ENCODE data around the gene OSBPL5.
A peak's percentile ranks its signal among the peaks of the same experiment; 100 is the strongest.

The OSBPL5 gene

DNA sequence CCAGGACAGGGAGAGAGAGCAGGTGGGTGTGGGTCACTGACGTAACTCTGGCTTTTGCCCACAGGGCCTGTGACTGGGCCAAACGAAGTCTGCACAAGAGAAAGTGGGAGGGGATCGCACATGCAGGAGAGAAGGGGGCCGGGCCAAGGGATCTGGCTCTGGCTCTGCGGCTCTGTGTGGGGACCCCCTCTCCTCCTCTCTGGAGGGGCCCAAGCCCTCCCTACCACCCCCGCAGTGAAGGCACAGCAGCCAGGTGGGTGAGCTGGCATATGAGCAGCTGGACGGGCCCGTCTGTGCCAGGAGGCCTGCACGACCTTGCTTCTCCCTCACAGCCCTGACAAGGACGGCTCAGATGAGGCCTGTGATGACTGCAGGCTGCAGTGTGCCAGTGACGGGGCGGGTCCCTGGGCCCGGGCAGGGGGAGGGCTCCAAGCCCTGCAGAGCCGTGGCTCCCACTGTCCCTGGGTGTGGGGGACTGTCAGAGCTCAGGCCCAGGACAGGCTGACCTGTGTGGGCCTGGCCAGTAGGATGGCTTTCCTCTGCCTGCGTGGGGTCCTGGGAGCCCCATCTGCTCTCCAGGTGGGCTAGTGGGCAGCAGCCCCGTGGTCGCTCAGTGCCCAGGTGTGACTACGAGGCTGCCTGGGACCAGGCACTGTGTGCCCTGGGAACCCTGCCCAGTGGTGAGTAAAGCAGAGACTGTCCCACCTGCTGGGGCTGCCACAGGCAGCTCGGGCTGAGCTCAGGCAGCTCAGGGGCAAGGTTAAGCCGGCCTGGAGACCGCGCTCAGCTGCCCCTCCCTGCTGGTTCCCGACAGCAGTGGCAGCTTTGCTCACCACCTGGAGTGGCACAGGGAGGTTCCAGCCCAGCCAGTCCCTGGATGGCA, 31.3 kb upstream of the OSBPL5 start:
- H3K9me3 ChIP-seq (ENCODE audit: insufficient read depth, low read depth, low read length) = no peaks in the 10 kb centered on the region
- H3K27ac ChIP-seq (ENCODE audit: low read length) = no peak overlapping the region
- no peak overlapping the region for H3K4me3 ChIP-seq (ENCODE audit: low read length)
- peaks cover 9% of the 10 kb centered on the region for H3K27me3 ChIP-seq (ENCODE audit: insufficient read depth, low read length)
- H3K36me3 ChIP-seq (ENCODE audit: insufficient read depth, low read depth, low read length) = no peaks in the 10 kb centered on the region
- no peaks in the 10 kb centered on the region for H3K4me1 ChIP-seq (ENCODE audit: insufficient read depth, low read length)
- H3K9ac ChIP-seq (ENCODE audit: low read depth, low read length) = no peak overlapping the region

DNA sequence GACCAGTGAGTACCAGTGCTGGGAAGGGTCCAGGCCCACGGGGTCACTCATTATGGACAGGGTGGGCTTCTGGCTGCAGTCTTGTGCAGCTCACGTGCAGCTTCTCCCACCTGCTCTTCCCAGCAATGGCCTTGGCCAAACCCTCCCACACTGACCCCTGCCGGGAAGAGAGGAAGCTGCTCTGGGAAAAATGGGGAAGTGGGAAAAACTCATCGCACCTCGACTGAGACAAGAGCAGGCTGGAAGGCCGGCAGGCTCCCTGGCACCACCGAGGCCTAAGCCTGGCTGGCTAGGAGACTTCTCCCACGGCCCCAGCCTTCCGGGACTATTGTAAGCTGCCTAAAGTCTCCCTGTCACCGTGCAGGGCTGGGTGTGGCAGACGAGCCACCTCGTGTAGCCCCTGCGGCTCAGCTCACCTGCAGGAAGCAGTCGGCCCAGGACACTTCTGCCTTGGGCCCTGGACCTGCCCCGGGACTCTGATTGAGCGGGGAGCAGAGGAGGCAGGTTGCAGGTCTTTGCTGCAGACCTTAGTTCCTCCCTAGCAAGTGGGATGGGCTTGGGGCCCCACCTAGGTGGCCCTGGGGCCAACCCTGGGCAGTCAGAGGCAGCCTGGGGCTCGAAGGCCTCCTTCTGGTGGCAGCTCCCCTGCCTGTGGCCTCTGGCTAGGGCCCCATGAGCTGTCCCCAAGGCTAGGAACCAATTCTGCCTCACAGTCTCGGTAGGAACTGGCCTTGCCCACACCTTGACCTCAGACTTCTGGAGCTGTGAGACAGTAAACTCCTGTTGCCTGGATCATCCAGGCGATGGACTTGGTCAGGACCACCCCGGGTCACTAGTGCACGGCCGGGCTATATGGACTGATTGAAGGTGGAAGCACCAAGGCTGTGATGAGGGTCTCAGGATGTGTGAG, 30.4 kb upstream of the OSBPL5 start:
- Histone ChIP-seq H3K36me3 (ENCODE audit: insufficient read depth, low read depth, low read length) (no peaks in the 10 kb centered on the region), H3K9me3 (ENCODE audit: insufficient read depth, low read depth, low read length) (no peaks in the 10 kb centered on the region), H3K27me3 (ENCODE audit: insufficient read depth, low read length) (peaks cover under 1% of the 10 kb centered on the region; the same call in 1 of the 2 replicates), H3K4me3 (ENCODE audit: low read length) (no peak overlapping the region), H3K27ac (ENCODE audit: low read length) (no peak overlapping the region), H3K4me1 (ENCODE audit: insufficient read depth, low read length) (peaks cover under 1% of the 10 kb centered on the region; the same call in 1 of the 2 replicates), H3K9ac (ENCODE audit: low read depth, low read length) (no peak overlapping the region)

GRCh38 chr11:3194016-3194816, 29.1 kb upstream of the OSBPL5 start:
- H3K9me3 ChIP-seq (ENCODE audit: insufficient read depth, low read depth, low read length) = no peaks in the 10 kb centered on the region
- no peak overlapping the region for H3K27ac ChIP-seq (ENCODE audit: low read length)
- H3K4me1 ChIP-seq (ENCODE audit: insufficient read depth, low read length) = peaks cover 8% of the 10 kb centered on the region; the same call in 1 of the 2 replicates
- H3K36me3 ChIP-seq (ENCODE audit: insufficient read depth, low read depth, low read length) = no peaks in the 10 kb centered on the region
- no peak overlapping the region for H3K4me3 ChIP-seq (ENCODE audit: low read length)
- H3K9ac ChIP-seq (ENCODE audit: low read depth, low read length) = no peak overlapping the region
- H3K27me3 ChIP-seq (ENCODE audit: insufficient read depth, low read length) = no peaks in the 10 kb centered on the region; the same call in 1 of the 2 replicates

DNA sequence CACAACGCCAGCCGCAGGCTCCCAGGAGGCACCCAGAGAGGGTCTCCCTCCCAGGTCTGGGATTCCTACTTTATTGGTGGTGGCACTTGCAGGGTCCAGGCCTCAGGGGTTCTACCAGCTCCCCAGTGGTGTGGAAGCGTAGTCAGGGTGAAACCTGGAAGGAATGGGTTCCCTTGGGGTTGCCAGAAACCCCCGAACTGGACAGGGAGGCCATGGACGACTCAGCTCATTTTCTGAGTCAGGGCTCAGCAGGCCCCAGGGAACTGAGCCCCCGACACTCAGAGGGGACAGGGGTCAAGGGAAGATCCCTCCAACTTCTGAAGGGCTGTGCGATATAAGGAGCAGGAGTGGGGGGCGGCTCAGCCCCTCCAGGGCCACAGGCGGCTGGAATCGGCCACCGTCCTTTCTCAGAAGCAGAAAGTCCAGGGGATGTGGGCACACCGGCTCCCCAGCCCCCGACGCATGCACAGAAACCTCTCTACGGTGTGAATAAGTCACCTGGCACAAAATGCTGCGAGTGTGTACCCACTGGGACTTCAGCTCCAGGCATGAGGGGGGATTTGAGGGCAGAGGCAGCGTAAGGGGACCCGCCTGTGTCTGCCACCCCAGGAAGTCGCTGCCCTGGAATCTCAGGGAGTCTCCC, 28.4 kb upstream of the OSBPL5 start:
- no peaks in the 10 kb centered on the region; the same call in 1 of the 2 replicates for H3K27me3 ChIP-seq (ENCODE audit: insufficient read depth, low read length)
- no peak overlapping the region for H3K27ac ChIP-seq (ENCODE audit: low read length)
- H3K9me3 ChIP-seq (ENCODE audit: insufficient read depth, low read depth, low read length) = no peaks in the 10 kb centered on the region
- peaks cover 12% of the 10 kb centered on the region; the same call in 1 of the 2 replicates for H3K4me1 ChIP-seq (ENCODE audit: insufficient read depth, low read length)
- H3K36me3 ChIP-seq (ENCODE audit: insufficient read depth, low read depth, low read length) = no peaks in the 10 kb centered on the region
- peak overlapping the region; percentile 45; the same call in 1 of the 2 replicates for H3K9ac ChIP-seq (ENCODE audit: low read depth, low read length)
- no peak overlapping the region for H3K4me3 ChIP-seq (ENCODE audit: low read length)

GRCh38 chr11:3192511-3193372, 27.6 kb upstream of the OSBPL5 start:
- Histone ChIP-seq H3K9ac (ENCODE audit: low read depth, low read length) (no peak overlapping the region), H3K36me3 (ENCODE audit: insufficient read depth, low read depth, low read length) (no peaks in the 10 kb centered on the region), H3K27ac (ENCODE audit: low read length) (no peak overlapping the region), H3K4me3 (ENCODE audit: low read length) (no peak overlapping the region), H3K4me1 (ENCODE audit: insufficient read depth, low read length) (peaks cover 15% of the 10 kb centered on the region; the same call in 1 of the 2 replicates), H3K9me3 (ENCODE audit: insufficient read depth, low read depth, low read length) (no peaks in the 10 kb centered on the region), H3K27me3 (ENCODE audit: insufficient read depth, low read length) (no peaks in the 10 kb centered on the region; the same call in 1 of the 2 replicates)

- Histone ChIP-seq H3K27ac (ENCODE audit: low read length) (no peak overlapping the region), H3K9me3 (ENCODE audit: insufficient read depth, low read depth, low read length) (no peaks in the 10 kb centered on the region), H3K4me3 (ENCODE audit: low read length) (no peak overlapping the region), H3K4me1 (ENCODE audit: insufficient read depth, low read length) (peaks cover 15% of the 10 kb centered on the region; the same call in 1 of the 2 replicates), H3K27me3 (ENCODE audit: insufficient read depth, low read length) (no peaks in the 10 kb centered on the region; the same call in 1 of the 2 replicates), H3K9ac (ENCODE audit: low read depth, low read length) (no peak overlapping the region), H3K36me3 (ENCODE audit: insufficient read depth, low read depth, low read length) (no peaks in the 10 kb centered on the region)
Measured at GRCh38 chr11:3191586-3192324, 26.6 kb upstream of the OSBPL5 start.

- no peaks in the 10 kb centered on the region; the same call in 1 of the 2 replicates for H3K27me3 ChIP-seq (ENCODE audit: insufficient read depth, low read length)
- H3K27ac ChIP-seq (ENCODE audit: low read length) = no peak overlapping the region
- H3K36me3 ChIP-seq (ENCODE audit: insufficient read depth, low read depth, low read length) = no peaks in the 10 kb centered on the region
- no peak overlapping the region for H3K4me3 ChIP-seq (ENCODE audit: low read length)
- no peaks in the 10 kb centered on the region for H3K9me3 ChIP-seq (ENCODE audit: insufficient read depth, low read depth, low read length)
- H3K9ac ChIP-seq (ENCODE audit: low read depth, low read length) = no peak overlapping the region
- peaks cover 15% of the 10 kb centered on the region; the same call in 1 of the 2 replicates for H3K4me1 ChIP-seq (ENCODE audit: insufficient read depth, low read length)
Measured at GRCh38 chr11:3190600-3190999, 25.5 kb upstream of the OSBPL5 start.

DNA sequence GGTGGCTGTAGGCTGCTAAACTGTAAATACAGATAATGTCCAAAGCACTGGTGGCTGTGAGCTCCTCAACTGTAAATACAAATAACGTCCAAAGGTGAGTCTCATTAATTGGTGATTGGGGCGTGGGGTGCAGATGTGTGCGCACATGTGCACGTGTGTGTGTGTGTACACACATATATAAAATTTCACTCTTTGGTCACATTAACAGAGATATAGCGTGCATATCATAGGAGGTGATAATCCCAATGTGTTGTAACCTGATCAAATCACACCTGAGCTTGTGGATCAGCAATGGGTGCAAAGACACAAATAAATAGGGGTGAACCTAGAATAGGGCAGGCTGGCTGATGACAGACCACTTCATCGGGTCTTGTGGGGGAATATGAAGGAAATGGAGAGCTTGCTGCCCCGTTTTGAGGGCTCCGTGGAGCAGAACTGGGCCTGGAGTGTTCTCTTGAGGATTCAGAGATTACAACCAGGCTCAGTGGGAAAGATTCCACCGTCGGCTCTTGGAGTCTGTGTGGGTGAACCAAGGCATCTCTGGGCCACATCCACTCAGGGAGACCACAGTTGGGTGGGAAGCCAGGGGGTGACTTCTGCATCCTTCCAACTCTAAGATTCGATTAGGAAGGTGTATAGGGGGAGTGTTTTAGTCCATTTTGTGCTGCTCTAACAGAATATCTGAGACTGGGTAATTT, 24.9 kb upstream of the OSBPL5 start:
- H3K4me3 ChIP-seq (ENCODE audit: low read length) = peak overlapping the region; percentile 46; the same call in 1 of the 2 replicates
- peaks cover 15% of the 10 kb centered on the region; the same call in 1 of the 2 replicates for H3K4me1 ChIP-seq (ENCODE audit: insufficient read depth, low read length)
- H3K9ac ChIP-seq (ENCODE audit: low read depth, low read length) = peak overlapping the region; percentile 35; the same call in 1 of the 2 replicates

GRCh38 chr11:3189196-3189843, 24.2 kb upstream of the OSBPL5 start:
- Histone ChIP-seq H3K9me3 (ENCODE audit: insufficient read depth, low read depth, low read length) (no peaks in the 10 kb centered on the region), H3K27ac (ENCODE audit: low read length) (peak overlapping the region; percentile 5), H3K4me3 (ENCODE audit: low read length) (peak overlapping the region; percentile 46; the same call in 1 of the 2 replicates), H3K9ac (ENCODE audit: low read depth, low read length) (peak overlapping the region; percentile 35; the same call in 1 of the 2 replicates), H3K27me3 (ENCODE audit: insufficient read depth, low read length) (no peaks in the 10 kb centered on the region; the same call in 1 of the 2 replicates), H3K36me3 (ENCODE audit: insufficient read depth, low read depth, low read length) (no peaks in the 10 kb centered on the region), H3K4me1 (ENCODE audit: insufficient read depth, low read length) (peaks cover 15% of the 10 kb centered on the region; the same call in 1 of the 2 replicates)

More for the DNA sequence above, 24.9 kb upstream of the OSBPL5 start:
- Histone ChIP-seq H3K27ac (ENCODE audit: low read length) (peak overlapping the region; percentile 5), H3K36me3 (ENCODE audit: insufficient read depth, low read depth, low read length) (no peaks in the 10 kb centered on the region), H3K9me3 (ENCODE audit: insufficient read depth, low read depth, low read length) (no peaks in the 10 kb centered on the region), H3K27me3 (ENCODE audit: insufficient read depth, low read length) (no peaks in the 10 kb centered on the region; the same call in 1 of the 2 replicates)

Data from iPS-20b (cell line).